H1 (cell line): ENCODE measurements around the gene OVCA2. TPM values are rescaled to one million over a fixed set of nuclear protein-coding genes. Genes with fewer than 3 reads are reported as not detected.

Experiments used
- CTCF ChIA-PET: fragments of 300-600 bp; sonication (Branson Sonifier 250); formaldehyde crosslinking; loops from one replicate; lab custom pipeline; 2021; ENCODE audit not compliant: partially characterized antibody; lab: Charles Lee
- POLR2A ChIA-PET: fragments of 300-600 bp; sonication (Branson Sonifier 250); formaldehyde crosslinking; loops from one replicate; lab custom pipeline; 2021; ENCODE audit warnings: inconsistent platforms; ENCODE audit not compliant: partially characterized antibody; lab: Charles Lee
- DNase-seq, 2 experiments: peaks; one replicate each; pipeline versions ENCODE4 v3.0.0 to v3.0.0-alpha.2; 2010 to 2022; ENCODE audit warnings: low spot score in 2 of 2, low read depth in 1 of 2, mixed read lengths in 1 of 2
- FAIRE-seq: peaks from 2 replicates; lab custom pipeline; 2011; peaks lifted over from hg19 to GRCh38; lab: Jason Lieb, UNC
- H2AFZ ChIP-seq: 2 replicates; pipeline ENCODE4 v1.8.1; 2012; ENCODE audit warnings: low read length, inconsistent platforms
- H2AK5ac ChIP-seq: 2 replicates; pipeline ENCODE4 v1.6.1; 2013; ENCODE audit warnings: low read depth, low read length
- H2BK120ac ChIP-seq: replicated peaks from 2 replicates; pipeline ENCODE3; 2013; ENCODE audit warnings: low read depth, low read length, inconsistent platforms
- H2BK12ac ChIP-seq: 2 replicates; pipeline ENCODE4 v1.6.1; 2013; ENCODE audit warnings: low read depth, low read length
- H2BK15ac ChIP-seq: 2 replicates; pipeline ENCODE4 v1.6.1; 2013; ENCODE audit warnings: low read length
- H2BK20ac ChIP-seq: 2 replicates; pipeline ENCODE4 v1.6.1; 2013; ENCODE audit warnings: low read length
- H2BK5ac ChIP-seq: 2 replicates; pipeline ENCODE4 v1.6.1; 2013; ENCODE audit warnings: low read depth, low read length
- H3K14ac ChIP-seq: 2 replicates; pipeline ENCODE4 v1.6.1; 2013; ENCODE audit warnings: inconsistent platforms; ENCODE audit not compliant: insufficient read length
- H3K18ac ChIP-seq: 2 replicates; pipeline ENCODE4 v1.6.1; 2013; ENCODE audit warnings: low read length; ENCODE audit errors: extremely low read depth
- H3K23ac ChIP-seq: 2 replicates; pipeline ENCODE4 v1.6.1; 2013; ENCODE audit warnings: inconsistent platforms; ENCODE audit not compliant: insufficient read length
- H3K23me2 ChIP-seq: 2 replicates; pipeline ENCODE4 v1.6.1; 2013; ENCODE audit warnings: low read depth, low read length
- H3K27ac ChIP-seq: 2 replicates; pipeline ENCODE4 v1.6.1; 2011; ENCODE audit warnings: low read depth, low read length, inconsistent platforms
- H3K27me3 ChIP-seq, 4 experiments: replicated peaks in 1 of 4; 1 replicate in 1 of 4; 2 replicates in 3 of 4; pipeline versions ENCODE4 v1.6.1 to v1.8.1; 2011 to 2013; ENCODE audit warnings: low read length in 3 of 4, mild to moderate bottlenecking in 3 of 4, inconsistent platforms in 2 of 4, mixed read lengths in 2 of 4, moderate library complexity in 1 of 4; ENCODE audit not compliant: control insufficient read depth in 3 of 4, insufficient read depth in 3 of 4; ENCODE audit errors: extremely low read depth in 1 of 4
- H3K36me3 ChIP-seq, 4 experiments: 2 replicates each; pipeline versions ENCODE4 v1.6.1 to v1.8.1; 2011 to 2013; ENCODE audit warnings: mild to moderate bottlenecking in 4 of 4, low read length in 3 of 4, moderate library complexity in 2 of 4, control low read depth in 1 of 4, inconsistent platforms in 1 of 4; ENCODE audit not compliant: insufficient read depth in 4 of 4, control insufficient read depth in 2 of 4
- H3K4ac ChIP-seq: replicated peaks from 2 replicates; pipeline ENCODE3; 2013; ENCODE audit warnings: low read length, low read depth, mixed read lengths, inconsistent platforms; ENCODE audit not compliant: insufficient read length
- H3K4me1 ChIP-seq, 4 experiments: replicated peaks in 1 of 4; 1 replicate in 1 of 4; 2 replicates in 3 of 4; pipeline versions ENCODE4 v1.6.1 to v1.8.1; 2011 to 2013; ENCODE audit warnings: low read length in 3 of 4, inconsistent platforms in 2 of 4, mixed read lengths in 1 of 4; ENCODE audit not compliant: insufficient read depth in 4 of 4, control insufficient read depth in 3 of 4
- H3K4me2 ChIP-seq, 2 experiments: 2 replicates each; pipeline versions ENCODE4 v1.6.1 to v1.8.1; 2011 to 2013; ENCODE audit warnings: low read depth in 2 of 2, low read length in 2 of 2, control low read depth in 1 of 2, inconsistent platforms in 1 of 2, mild to moderate bottlenecking in 1 of 2; ENCODE audit not compliant: insufficient read depth in 1 of 2
- H3K4me3 ChIP-seq, 4 experiments: fragments of 200-600, 300-600 bp in 1 of 4; sonication (generic), shearing (Covaris generic), sonication (Bioruptor Twin) in 1 of 4; 2 replicates each; pipeline versions ENCODE4 v1.5.1 to v1.8.1; 2011 to 2016; ENCODE audit warnings: low read length in 4 of 4, low read depth in 3 of 4, control low read depth in 2 of 4, inconsistent platforms in 2 of 4, mild to moderate bottlenecking in 2 of 4, mixed read lengths in 1 of 4, moderate library complexity in 1 of 4; ENCODE audit not compliant: insufficient read depth in 2 of 4; ENCODE audit errors: extremely low read depth in 1 of 4
- H3K56ac ChIP-seq: replicated peaks from 2 replicates; pipeline ENCODE3; 2013; ENCODE audit warnings: low read depth, mild to moderate bottlenecking, mixed read lengths, low read length, inconsistent platforms; ENCODE audit not compliant: insufficient read length
- H3K79me1 ChIP-seq: 2 replicates; pipeline ENCODE4 v1.6.1; 2013; ENCODE audit warnings: low read depth, low read length, control low read depth
- H3K79me2 ChIP-seq, 2 experiments: 2 replicates each; pipeline versions ENCODE4 v1.6.1 to v1.8.1; 2012 to 2013; ENCODE audit warnings: low read length in 2 of 2, mild to moderate bottlenecking in 2 of 2, inconsistent platforms in 1 of 2; ENCODE audit not compliant: insufficient read depth in 2 of 2, control insufficient read depth in 1 of 2
- H3K9ac ChIP-seq, 4 experiments: replicated peaks in 1 of 4; 1 replicate in 1 of 4; 2 replicates in 3 of 4; pipeline versions ENCODE4 v1.6.1 to v1.8.1; 2011 to 2013; ENCODE audit warnings: low read depth in 3 of 4, low read length in 3 of 4, control low read depth in 2 of 4, mild to moderate bottlenecking in 2 of 4, moderate library complexity in 2 of 4, inconsistent platforms in 1 of 4; ENCODE audit errors: extremely low read depth in 1 of 4
- H3K9me3 ChIP-seq, 2 experiments: 2 replicates each; pipeline versions ENCODE4 v1.6.1 to v1.8.1; 2012 to 2013; ENCODE audit warnings: mild to moderate bottlenecking in 2 of 2, moderate library complexity in 2 of 2, control low read depth in 1 of 2, inconsistent platforms in 1 of 2, low read depth in 1 of 2, low read length in 1 of 2, mixed read lengths in 1 of 2; ENCODE audit not compliant: insufficient read depth in 2 of 2
- H4K20me1 ChIP-seq, 2 experiments: replicated peaks in 1 of 2; 2 replicates each; pipeline versions ENCODE3 to v1.8.1; 2011 to 2013; ENCODE audit warnings: inconsistent platforms in 2 of 2, low read length in 2 of 2, mild to moderate bottlenecking in 1 of 2; ENCODE audit not compliant: insufficient read depth in 2 of 2, control insufficient read depth in 1 of 2
- H4K5ac ChIP-seq: 2 replicates; pipeline ENCODE4 v1.6.1; 2013; ENCODE audit warnings: low read length, low read depth, mixed read lengths, inconsistent platforms; ENCODE audit not compliant: insufficient read length
- H4K8ac ChIP-seq: 2 replicates; pipeline ENCODE4 v1.8.0; 2013; ENCODE audit warnings: mild to moderate bottlenecking, moderate library complexity, low read length, inconsistent platforms; ENCODE audit not compliant: insufficient read depth; ENCODE audit errors: extremely low read depth
- H4K91ac ChIP-seq: replicated peaks from 2 replicates; pipeline ENCODE3; 2013; ENCODE audit warnings: low read length, mixed read lengths, inconsistent platforms; ENCODE audit not compliant: insufficient read length
- BACH1 ChIP-seq: IDR thresholded peaks from 2 replicates; pipeline ENCODE4 v1.6.1; 2012; ENCODE audit warnings: low read length, improper control_type of control experiment
- EP300 ChIP-seq, 2 experiments: IDR thresholded peaks; 1 replicate in 1 of 2; 2 replicates in 1 of 2; pipeline ENCODE4 v1.6.1; 2011 to 2012; ENCODE audit warnings: low read depth in 2 of 2, low read length in 2 of 2, mild to moderate bottlenecking in 2 of 2, borderline replicate concordance in 1 of 2, inconsistent platforms in 1 of 2, moderate library complexity in 1 of 2
- EZH2 ChIP-seq: fragments of 200-600 bp; sonication (generic); IDR thresholded peaks from 2 replicates; pipeline ENCODE4 v1.7.1; 2012; ENCODE audit warnings: low read depth, mild to moderate bottlenecking, moderate library complexity, low read length, inconsistent platforms; ENCODE audit not compliant: severe bottlenecking
- GTF2F1 ChIP-seq: IDR thresholded peaks from 2 replicates; pipeline ENCODE4 v1.6.1; 2012; ENCODE audit warnings: low read depth, low read length, improper control_type of control experiment, borderline replicate concordance
- TBP ChIP-seq: IDR thresholded peaks from 2 replicates; pipeline ENCODE4 v1.6.1; 2011; ENCODE audit warnings: low read depth, low read length, improper control_type of control experiment
- WGBS, 2 experiments: shearing (Covaris generic) in 1 of 2; methylation state at CpG; one replicate each; pipeline versions ENCODE4 v1.1.6 to v1.1.7; 2013 to 2015; ENCODE audit warnings: low lambda C conversion rate in 2 of 2, mixed read lengths in 2 of 2, inconsistent platforms in 1 of 2, low coverage in 1 of 2, missing lambda C conversion rate in 1 of 2; ENCODE audit not compliant: insufficient replicate concordance in 2 of 2, insufficient coverage in 1 of 2, insufficient read length in 1 of 2; ENCODE audit errors: extremely low coverage in 1 of 2, missing lambda C conversion rate in 1 of 2; 5-methylcytosine and 5-hydroxymethylcytosine counted together
- polyA plus RNA-seq, 7 experiments: library from polyadenylated mRNA; depleted of rRNA in 3 of 7; stranded (reverse) in 5 of 7; unstranded in 2 of 7; fragments of >200 nt in 5 of 7; fragments of 200-250 nt in 2 of 7; gene quantifications; 1 replicate in 5 of 7; 2 replicates in 1 of 7; 4 replicates in 1 of 7; pipeline versions ENCODE4 v1.2.1 to v1.2.3, GENCODE V29; 2011 to 2013; ENCODE audit warnings: missing spikeins in 2 of 7, mixed read lengths in 2 of 7
- total RNA-seq: library from RNA; stranded (reverse); fragmentation: NEBNext Ultra II Directional; extraction: Animal tissue kit (Norgen Biotek cat#: 25700); gene quantifications from 2 replicates; pipeline ENCODE4 v1.2.1, GENCODE V29; 2021

The OVCA2 gene
- total and polyA plus RNA-seq, 2 of the 8 experiments (the other 6 are each of a cell fraction or from before 2014, with no cell fraction given), result 15.3 to 37.0 TPM

GRCh38 chr17:2034806-2035540 is 6.8 kb upstream of the OVCA2 start:
- Histone ChIP-seq H3K4me3 (no peak overlapping the region), H3K9ac (no peak overlapping the region), H3K27ac (no peak overlapping the region), H3K4ac (no peak overlapping the region), H4K5ac (no peak overlapping the region), H3K56ac (no peak overlapping the region), H2BK5ac (no peak overlapping the region), H4K8ac (no peak overlapping the region), H3K4me2 (no peak overlapping the region), H2BK20ac (no peak overlapping the region), H2BK12ac (no peak overlapping the region), H2AK5ac (no peak overlapping the region), H2BK15ac (no peak overlapping the region), H3K79me2 (no peaks in the 10 kb centered on the region), H4K20me1 (peaks cover 0 to 7% of the 10 kb centered on the region in 2 experiments), H2BK120ac (no peak overlapping the region), H3K14ac (no peak overlapping the region), H3K9me3 (no peaks in the 10 kb centered on the region), H3K18ac (no peak overlapping the region), H3K27me3 (no peaks in the 10 kb centered on the region), H3K79me1 (no peaks in the 10 kb centered on the region), H3K23ac (no peak overlapping the region), H3K36me3 (peaks cover 0 to 5% (median 1%) of the 10 kb centered on the region in 4 experiments; a peak in 3 of 8 replicates), H3K4me1 (peaks cover 2 to 6% (median 4%) of the 10 kb centered on the region in 4 experiments; a peak in 4 of 7 replicates), H3K23me2 (peaks cover 3% of the 10 kb centered on the region; the same call in 1 of the 2 replicates), H2AFZ (no peak overlapping the region), H4K91ac (no peak overlapping the region)
- WGBS, 2 experiments, result 75% methylated on average over 5 of the region's 9 CpGs; no CpG with 5 or more reads in 1 of the 2 experiments
- no peak for TF ChIP-seq EZH2
- TF ChIP-seq GTF2F1, result no peak
- TF ChIP-seq BACH1, result no peak
- no peak for TF ChIP-seq TBP
- no peak for TF ChIP-seq EP300 (IDR thresholded peaks at IDR 0.05; ENCODE audit: borderline replicate concordance in 1 of 2, low read depth in 2 of 2, low read length in 2 of 2)
- ChIA-PET POLR2A (interaction anchor here (0.5 kb wide), 1 partner anchor 19 kb away, joined by 3 read pairs; no protein-coding TSS in a partner anchor), CTCF (interaction anchor here (1.2 to 1.5 kb wide), 3 partner anchors 18 to 210 kb away, joined by 3 to 4 read pairs (median 3); no protein-coding TSS in a partner anchor)
- FAIRE-seq (no peak), DNase-seq (no peak)
